ENCODE data around the gene RCSD1.

DNA sequence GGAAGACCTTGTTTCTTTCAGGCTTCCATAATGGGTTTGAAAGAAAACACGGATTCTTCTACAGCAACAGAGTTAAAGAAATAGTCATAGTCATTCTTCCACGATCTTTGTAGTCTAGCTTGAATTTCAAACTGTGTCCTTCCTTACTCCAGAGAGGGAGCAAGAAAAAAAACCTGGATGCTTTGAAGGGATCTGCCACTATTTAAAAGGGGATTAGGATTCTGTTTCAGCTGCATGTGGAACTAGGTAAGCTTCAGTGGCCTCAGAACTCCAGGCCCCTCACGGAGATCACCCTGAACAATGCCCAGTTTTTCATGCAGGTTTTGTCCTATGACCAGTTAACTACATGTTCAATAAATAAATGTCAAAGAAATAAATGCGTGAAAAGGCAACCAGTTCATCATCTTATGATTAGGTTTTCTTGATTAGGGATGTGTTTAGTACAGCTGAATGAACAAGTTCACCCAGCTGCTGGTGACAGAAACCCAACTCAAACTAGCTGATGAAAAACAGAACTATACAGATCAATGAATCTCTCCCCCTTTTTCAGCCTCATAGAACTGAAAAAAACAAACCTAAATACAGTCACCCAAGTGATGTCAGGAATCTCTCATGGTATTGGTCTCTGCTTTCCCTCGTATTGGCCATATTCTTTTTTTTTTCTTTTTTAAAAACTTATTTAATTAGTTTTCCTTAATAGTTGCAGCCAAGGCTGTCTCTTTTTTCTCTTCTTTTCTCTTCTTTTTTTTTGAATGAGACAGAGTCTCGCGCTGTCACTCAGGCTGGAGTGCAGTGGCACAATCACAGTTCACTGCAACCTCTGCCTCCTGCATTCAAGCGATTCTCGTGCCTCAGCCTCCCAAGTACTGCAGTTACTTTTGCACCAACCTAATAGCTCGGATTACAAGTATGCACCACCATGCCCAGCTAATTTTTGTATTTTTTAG is 77.2 kb downstream of the RCSD1 start:
- TF ChIP-seq, protein P1, sequence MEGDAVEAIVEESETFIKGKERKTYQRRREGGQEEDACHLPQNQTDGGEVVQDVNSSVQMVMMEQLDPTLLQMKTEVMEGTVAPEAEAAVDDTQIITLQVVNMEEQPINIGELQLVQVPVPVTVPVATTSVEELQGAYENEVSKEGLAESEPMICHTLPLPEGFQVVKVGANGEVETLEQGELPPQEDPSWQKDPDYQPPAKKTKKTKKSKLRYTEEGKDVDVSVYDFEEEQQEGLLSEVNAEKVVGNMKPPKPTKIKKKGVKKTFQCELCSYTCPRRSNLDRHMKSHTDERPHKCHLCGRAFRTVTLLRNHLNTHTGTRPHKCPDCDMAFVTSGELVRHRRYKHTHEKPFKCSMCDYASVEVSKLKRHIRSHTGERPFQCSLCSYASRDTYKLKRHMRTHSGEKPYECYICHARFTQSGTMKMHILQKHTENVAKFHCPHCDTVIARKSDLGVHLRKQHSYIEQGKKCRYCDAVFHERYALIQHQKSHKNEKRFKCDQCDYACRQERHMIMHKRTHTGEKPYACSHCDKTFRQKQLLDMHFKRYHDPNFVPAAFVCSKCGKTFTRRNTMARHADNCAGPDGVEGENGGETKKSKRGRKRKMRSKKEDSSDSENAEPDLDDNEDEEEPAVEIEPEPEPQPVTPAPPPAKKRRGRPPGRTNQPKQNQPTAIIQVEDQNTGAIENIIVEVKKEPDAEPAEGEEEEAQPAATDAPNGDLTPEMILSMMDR (IDR thresholded peaks at IDR 0.05): no peak
- no peak for TF ChIP-seq POLR2A (IDR thresholded peaks at IDR 0.05)

Data from lower leg skin (tissue), 3 donors.